PC-9 (cell line): ENCODE data around the gene SNX2. TPM values are rescaled to one million over a fixed set of nuclear protein-coding genes. Genes with fewer than 3 reads are reported as not detected.
"Not testable (repeated sequence)": the region's sequence is repeated elsewhere in the genome, so short reads cannot be mapped to it uniquely, and the experiment has no call there.

Experiments used
- BruUV-seq: library from RNA; stranded (reverse); fragments of 400-500 nt; replicated peaks from 2 replicates; lab custom pipeline; 2021; lab: Mats Ljungman, UMichigan
- CTCF ChIA-PET: fragments of 300-600 bp; sonication (Branson Sonifier 250); formaldehyde crosslinking; loops from one replicate; lab custom pipeline; 2022; ENCODE audit warnings: antibody characterized with exemption; lab: Charles Lee
- POLR2A ChIA-PET: fragments of 300-600 bp; sonication (Branson Sonifier 250); formaldehyde crosslinking; loops from one replicate; lab custom pipeline; 2022; ENCODE audit warnings: antibody characterized with exemption; ENCODE audit not compliant: unreplicated experiment; lab: Charles Lee
- DNase-seq, 2 experiments: peaks; one replicate each; pipeline versions ENCODE4 v3.0.0 to v3.0.0-alpha.2; 2015 to 2022; ENCODE audit warnings: mixed read lengths in 1 of 2
- H2AFZ ChIP-seq: fragments of 200-600 bp; sonication (generic); 2 replicates; pipeline ENCODE4 v1.8.1; 2017; ENCODE audit warnings: antibody characterized with exemption
- H3F3A ChIP-seq: fragments of 200-600 bp; sonication (generic); 2 replicates; pipeline ENCODE4 v1.8.1; 2017; ENCODE audit warnings: antibody characterized with exemption, mild to moderate bottlenecking, low read depth; ENCODE audit not compliant: insufficient read depth
- H3K27ac ChIP-seq: fragments of 200-600 bp; sonication (generic); 2 replicates; pipeline ENCODE4 v1.6.1; 2016; ENCODE audit warnings: mixed run types
- H3K27me3 ChIP-seq: fragments of 200-600 bp; sonication (generic); 2 replicates; pipeline ENCODE4 v1.6.1; 2016; ENCODE audit warnings: low read depth, mixed run types; ENCODE audit not compliant: insufficient read depth
- H3K36me3 ChIP-seq: fragments of 200-600 bp; sonication (generic); 2 replicates; pipeline ENCODE4 v1.6.1; 2016; ENCODE audit warnings: low read depth, mixed run types
- H3K4me1 ChIP-seq: fragments of 200-600 bp; sonication (generic); replicated peaks from 2 replicates; pipeline ENCODE4 v1.6.1; 2016; ENCODE audit warnings: mixed run types; ENCODE audit not compliant: insufficient read depth
- H3K4me2 ChIP-seq: fragments of 200-600 bp; sonication (generic); 2 replicates; pipeline ENCODE4 v1.6.1; 2017; ENCODE audit warnings: mixed run types
- H3K4me3 ChIP-seq: fragments of 200-600 bp; sonication (generic); 2 replicates; pipeline ENCODE4 v1.6.1; 2016; ENCODE audit warnings: mixed run types
- H3K79me2 ChIP-seq: fragments of 200-600 bp; sonication (generic); 2 replicates; pipeline ENCODE4 v1.6.1; 2017; ENCODE audit warnings: low read depth, mixed run types
- H3K9me2 ChIP-seq: fragments of 200-600 bp; sonication (generic); 2 replicates; pipeline ENCODE4 v1.8.1; 2017; ENCODE audit warnings: mild to moderate bottlenecking; ENCODE audit not compliant: insufficient read depth
- H3K9me3 ChIP-seq: fragments of 200-600 bp; sonication (generic); 2 replicates; pipeline ENCODE4 v1.8.1; 2016; ENCODE audit warnings: low read depth; ENCODE audit not compliant: insufficient read depth
- H4K20me1 ChIP-seq: fragments of 200-600 bp; sonication (generic); 2 replicates; pipeline ENCODE4 v1.8.1; 2017; ENCODE audit not compliant: insufficient read depth
- CTCF ChIP-seq: fragments of 200-600 bp; sonication (generic); conservative IDR thresholded peaks from 2 replicates; pipeline ENCODE4 v1.6.1; 2017; ENCODE audit warnings: mixed run types, antibody characterized with exemption, mild to moderate bottlenecking, moderate library complexity
- EZH2 ChIP-seq: fragments of 200-600 bp; sonication (generic); IDR thresholded peaks from 2 replicates; pipeline ENCODE4 v1.8.0; 2017; ENCODE audit warnings: antibody characterized with exemption, low read depth
- intact Hi-C: fragments of 100-400 bp; cut with micrococcal nuclease; formaldehyde crosslinking; loops from one replicate; pipeline ENCODE4 v1.10.0; 2022; ENCODE audit not compliant: unreplicated experiment
- total RNA-seq: library from RNA; stranded (reverse); gene quantifications from 2 replicates; pipeline ENCODE4 v1.2.3, GENCODE V29; 2021

SNX2 gene
- total RNA-seq, 1 experiment from 2014 or later: 42.4 TPM

GRCh38 chr5:122846051-122846550 is 71.2 kb downstream of the SNX2 start:
- TSS peak; percentile 65 for BruUV-seq
- Histone ChIP-seq H3K27ac (peak overlapping the region; percentile 87), H3K36me3 (peaks cover 4% of the 10 kb centered on the region; the same call in 1 of the 2 replicates), H3K79me2 (peaks cover 40% of the 10 kb centered on the region), H3F3A (peaks cover 31% of the 10 kb centered on the region), H3K27me3 (no peaks in the 10 kb centered on the region), H3K4me1 (peaks cover 62% of the 10 kb centered on the region), H3K4me2 (peak overlapping the region; percentile 81), H4K20me1 (no peaks in the 10 kb centered on the region), H3K9me3 (no peaks in the 10 kb centered on the region), H2AFZ (peak overlapping the region; percentile 99), H3K4me3 (peak overlapping the region; percentile 64), H3K9me2 (no peaks in the 10 kb centered on the region)
- POLR2A ChIA-PET: no interaction called here
- CTCF ChIA-PET: no interaction called here
- peak; percentile 57 to 96 for DNase-seq
- intact Hi-C loops: loop anchor here (5.0 to 10.0 kb wide), 4 partner anchors 144 to 1896 kb away; partner anchors contain the start of genes CSNK1G3 and PPIC
- TF ChIP-seq EZH2 (no peak), CTCF (no peak)

GRCh38 chr5:122847687-122848081 is 72.8 kb downstream of the SNX2 start:
- ChIA-PET POLR2A (interaction anchor here (0.7 kb wide), 1 partner anchor 12 kb away, joined by 5 read pairs; no protein-coding TSS in a partner anchor), CTCF (no interaction called here)
- H3K4me2 ChIP-seq: peak overlapping the region; percentile 81
- H3K36me3 ChIP-seq: peaks cover 4% of the 10 kb centered on the region; the same call in 1 of the 2 replicates
- intact Hi-C loops: loop anchor here (5.0 to 10.0 kb wide), 4 partner anchors 145 to 1895 kb away; partner anchors contain the start of genes CSNK1G3 and PPIC
- peaks cover 62% of the 10 kb centered on the region for H3K4me1 ChIP-seq
- H3F3A ChIP-seq: peaks cover 31% of the 10 kb centered on the region
- H4K20me1 ChIP-seq: no peaks in the 10 kb centered on the region
- H3K79me2 ChIP-seq: peaks cover 53% of the 10 kb centered on the region
- TF ChIP-seq CTCF (no peak), EZH2 (no peak)
- DNase-seq: no peak
- BruUV-seq: no TSS peak
- H3K9me3 ChIP-seq: no peaks in the 10 kb centered on the region
- no peak overlapping the region for H2AFZ ChIP-seq
- H3K9me2 ChIP-seq: no peaks in the 10 kb centered on the region
- no peaks in the 10 kb centered on the region for H3K27me3 ChIP-seq
- no peak overlapping the region; the same call in 1 of the 2 replicates for H3K4me3 ChIP-seq
- H3K27ac ChIP-seq: peak overlapping the region; percentile 87

DNA sequence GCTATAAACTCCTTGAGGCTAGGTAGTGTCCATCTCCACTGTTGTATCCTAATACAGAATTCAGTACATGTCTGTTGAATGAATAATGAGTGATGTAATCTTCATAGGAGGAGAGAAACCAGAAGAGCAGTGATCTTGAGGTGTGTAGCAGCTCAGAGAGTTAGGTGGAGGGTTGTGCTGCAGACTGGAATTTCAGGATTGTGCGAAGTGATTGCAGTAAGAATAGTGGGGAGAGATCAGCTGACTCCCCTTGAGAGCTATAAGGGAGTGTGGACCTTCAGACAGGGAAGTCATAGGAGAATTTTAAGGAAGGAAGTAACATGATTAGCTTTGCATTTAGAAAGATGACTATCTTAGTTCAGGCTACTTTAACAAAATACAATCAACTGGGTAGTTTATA is 74.9 kb downstream of the SNX2 start:
- no peak overlapping the region for H2AFZ ChIP-seq
- peak overlapping the region; percentile 64 for H3K4me2 ChIP-seq
- H3K9me3 ChIP-seq: no peaks in the 10 kb centered on the region
- H3K79me2 ChIP-seq: peaks cover 55% of the 10 kb centered on the region
- no peaks in the 10 kb centered on the region for H4K20me1 ChIP-seq
- no peaks in the 10 kb centered on the region for H3K9me2 ChIP-seq
- POLR2A ChIA-PET: interaction anchor here (0.6 kb wide), 2 partner anchors 258 to 661 kb away, joined by 3 to 6 read pairs; no protein-coding TSS in a partner anchor
- peak overlapping the region; percentile 79 for H3K27ac ChIP-seq
- TF ChIP-seq EZH2: no peak
- no peak for TF ChIP-seq CTCF
- BruUV-seq: no TSS peak
- H3K27me3 ChIP-seq: no peaks in the 10 kb centered on the region
- CTCF ChIA-PET: interaction anchor here (0.9 kb wide), 1 partner anchor 654 kb away, joined by 3 read pairs; no protein-coding TSS in a partner anchor
- peak overlapping the region; percentile 24; the same call in 1 of the 2 replicates for H3K4me3 ChIP-seq
- peak; percentile 52 to 93 for DNase-seq
- intact Hi-C loops: loop anchor here (5.0 to 10.0 kb wide), 4 partner anchors 147 to 1893 kb away; partner anchors contain the start of genes CSNK1G3 and PPIC
- H3F3A ChIP-seq: peaks cover 25% of the 10 kb centered on the region
- peaks cover 4% of the 10 kb centered on the region for H3K36me3 ChIP-seq
- peaks cover 48% of the 10 kb centered on the region for H3K4me1 ChIP-seq

DNA sequence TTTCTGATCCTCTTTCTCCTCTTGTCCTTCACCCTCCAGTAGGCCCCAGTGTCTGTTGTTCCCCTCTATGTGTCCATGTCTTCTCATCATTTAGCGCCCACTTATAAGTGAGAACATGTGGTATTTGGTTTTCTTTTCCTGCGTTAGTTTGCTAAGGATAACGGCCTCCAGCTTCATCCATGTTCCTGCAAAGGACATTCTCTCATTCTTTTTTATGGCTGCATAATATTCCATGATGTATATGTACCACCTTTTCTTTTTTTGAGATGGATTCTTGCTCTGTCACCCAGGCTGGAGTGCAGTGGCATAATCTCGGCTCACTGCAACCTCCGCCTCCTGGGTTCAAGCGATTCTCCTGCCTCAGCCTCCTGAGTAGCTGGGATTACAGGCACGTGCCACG is 82.7 kb downstream of the SNX2 start:
- POLR2A ChIA-PET, BruUV-seq, H3K9me3 ChIP-seq, DNase-seq, H3K27me3 ChIP-seq, H3K36me3 ChIP-seq, CTCF ChIA-PET, H4K20me1 ChIP-seq, H3K27ac ChIP-seq, H3K4me2 ChIP-seq, H2AFZ ChIP-seq, intact Hi-C loops, H3K9me2 ChIP-seq, H3K4me1 ChIP-seq, H3K4me3 ChIP-seq, H3F3A ChIP-seq: not testable (repeated sequence)
- H3K79me2 ChIP-seq: peaks cover 13% of the 10 kb centered on the region; the same call in 1 of the 2 replicates
